Common myeloid progenitor, CD34-positive (primary cell): Measurements from ENCODE around the gene BLACAT1.
A peak's percentile ranks its signal among the peaks of the same experiment; 100 is the strongest.

Experiments used
- CTCF ChIA-PET: fragments of 350-600 bp; sonication (Branson Sonifier 250); formaldehyde crosslinking; loops from one replicate; lab custom pipeline; 2021; ENCODE audit warnings: antibody characterized with exemption; lab: Charles Lee
- POLR2A ChIA-PET: fragments of 350-600 bp; sonication (Branson Sonifier 250); formaldehyde crosslinking; loops from one replicate; lab custom pipeline; 2021; ENCODE audit warnings: antibody characterized with exemption; lab: Charles Lee
- DNase-seq, 3 donors: peaks; one replicate each; pipeline versions ENCODE4 v3.0.0 to v3.0.0-alpha.2; 2013
- H3K27ac ChIP-seq, 2 experiments: 1 replicate in 1 of 2; 2 replicates in 1 of 2; pipeline ENCODE4 v1.7.0; 2013; ENCODE audit warnings: inconsistent platforms in 2 of 2, low read length in 2 of 2, mild to moderate bottlenecking in 2 of 2, low read depth in 1 of 2, moderate library complexity in 1 of 2; ENCODE audit not compliant: severe bottlenecking in 2 of 2, insufficient read depth in 1 of 2, poor library complexity in 1 of 2
- H3K27me3 ChIP-seq, 5 experiments: replicated peaks in 2 of 5; 1 replicate in 3 of 5; 2 replicates in 2 of 5; pipeline versions ENCODE4 v1.6.1 to v1.7.0; 2013; ENCODE audit warnings: low read length in 4 of 5, mild to moderate bottlenecking in 2 of 5, moderate library complexity in 2 of 5, inconsistent platforms in 1 of 5; ENCODE audit not compliant: insufficient read depth in 5 of 5, control insufficient read depth in 4 of 5
- H3K36me3 ChIP-seq, 4 experiments: 1 replicate in 2 of 4; 2 replicates in 2 of 4; pipeline versions ENCODE4 v1.6.1 to v1.7.0; 2013; ENCODE audit warnings: low read length in 3 of 4, control low read depth in 1 of 4, mild to moderate bottlenecking in 1 of 4; ENCODE audit not compliant: control insufficient read depth in 4 of 4, insufficient read depth in 4 of 4
- H3K4me1 ChIP-seq, 4 experiments: 1 replicate in 3 of 4; 2 replicates in 1 of 4; pipeline versions ENCODE4 v1.6.1 to v1.7.1; 2013; ENCODE audit warnings: low read length in 3 of 4, mild to moderate bottlenecking in 3 of 4, control low read depth in 1 of 4, inconsistent platforms in 1 of 4, moderate library complexity in 1 of 4; ENCODE audit not compliant: control insufficient read depth in 4 of 4, insufficient read depth in 4 of 4; ENCODE audit errors: control extremely low read depth in 1 of 4
- H3K4me3 ChIP-seq, 7 experiments: 1 replicate in 4 of 7; 2 replicates in 3 of 7; pipeline versions ENCODE4 v1.5.1 to v1.7.0; 2013; ENCODE audit warnings: mild to moderate bottlenecking in 7 of 7, low read length in 6 of 7, moderate library complexity in 6 of 7, inconsistent platforms in 2 of 7, low read depth in 2 of 7, control low read depth in 1 of 7; ENCODE audit not compliant: insufficient read depth in 4 of 7, control insufficient read depth in 1 of 7; ENCODE audit errors: extremely low read depth in 1 of 7
- H3K9me3 ChIP-seq, 5 experiments: 1 replicate in 4 of 5; 2 replicates in 1 of 5; pipeline versions ENCODE4 v1.6.1 to v1.7.1; 2013; ENCODE audit warnings: low read length in 4 of 5, mild to moderate bottlenecking in 2 of 5, inconsistent platforms in 1 of 5, low read depth in 1 of 5, moderate library complexity in 1 of 5; ENCODE audit not compliant: control insufficient read depth in 4 of 5, insufficient read depth in 2 of 5; ENCODE audit errors: control extremely low read depth in 1 of 5
- WGBS: methylation state at CpG from one replicate; pipeline ENCODE4 v1.1.5; 2013; ENCODE audit not compliant: insufficient coverage; 5-methylcytosine and 5-hydroxymethylcytosine counted together

Gene BLACAT1

GRCh38 chr1:205448540-205449253 lies 7.1 kb downstream of the BLACAT1 start:
- CTCF ChIA-PET = interaction anchor here (1.0 to 2.2 kb wide), 5 partner anchors 10 to 465 kb away, joined by 3 to 8 read pairs (median 4); no protein-coding TSS in a partner anchor
- Histone ChIP-seq H3K27ac (peak overlapping the region in 1 of 2 experiments; percentile 39), H3K27me3 (peaks cover 0 to 33% (median 13%) of the 10 kb centered on the region in 5 experiments), H3K4me1 (peaks cover 5 to 22% (median 17%) of the 10 kb centered on the region in 4 experiments), H3K4me3 (no peak overlapping the region), H3K9me3 (no peaks in the 10 kb centered on the region), H3K36me3 (no peaks in the 10 kb centered on the region)
- WGBS = 100% methylated on average over 5 of the region's 6 CpGs
- POLR2A ChIA-PET = no interaction called here
- DNase-seq = no peak

- no peak for DNase-seq
- H3K4me1 ChIP-seq = peaks cover 5 to 22% (median 18%) of the 10 kb centered on the region in 4 experiments
- 72% methylated on average over 16 of the region's 19 CpGs for WGBS
- H3K4me3 ChIP-seq = no peak overlapping the region
- H3K36me3 ChIP-seq = no peaks in the 10 kb centered on the region
- POLR2A ChIA-PET = interaction anchor here (1.7 kb wide), 1 partner anchor 10 kb away, joined by 3 read pairs; no protein-coding TSS in a partner anchor
- H3K27ac ChIP-seq = no peak overlapping the region
- CTCF ChIA-PET = interaction anchor here (1.4 to 2.2 kb wide), 4 partner anchors 11 to 51 kb away, joined by 3 to 8 read pairs (median 4); no protein-coding TSS in a partner anchor
- H3K9me3 ChIP-seq = no peaks in the 10 kb centered on the region
- H3K27me3 ChIP-seq = peaks cover 0 to 23% (median 4%) of the 10 kb centered on the region in 5 experiments
Observed at GRCh38 chr1:205447457-205448341, 8.1 kb downstream of the BLACAT1 start.

- H3K4me3 ChIP-seq = no peak overlapping the region
- CTCF ChIA-PET = interaction anchor here (1.4 to 8.5 kb wide), 2 partner anchors 15 to 50 kb away, joined by 3 to 47 read pairs; no protein-coding TSS in a partner anchor
- H3K4me1 ChIP-seq = peaks cover 5 to 29% (median 23%) of the 10 kb centered on the region in 4 experiments
Observed at GRCh38 chr1:205446828-205447227, 9.0 kb downstream of the BLACAT1 start.

GRCh38 chr1:205445646-205445935 lies 10.3 kb downstream of the BLACAT1 start:
- peaks cover 0 to 2% (median 0%) of the 10 kb centered on the region in 5 experiments for H3K27me3 ChIP-seq
- CTCF ChIA-PET = interaction anchor here (8.5 kb wide), 1 partner anchor 14 kb away, joined by 47 read pairs; no protein-coding TSS in a partner anchor

More at GRCh38 chr1:205446828-205447227, 9.0 kb downstream of the BLACAT1 start:
- H3K36me3 ChIP-seq = no peaks in the 10 kb centered on the region
- POLR2A ChIA-PET = interaction anchor here (1.7 kb wide), 1 partner anchor 11 kb away, joined by 3 read pairs; no protein-coding TSS in a partner anchor
- H3K27me3 ChIP-seq = peaks cover 0 to 14% (median 0%) of the 10 kb centered on the region in 5 experiments
- no peak overlapping the region for H3K27ac ChIP-seq
- no peaks in the 10 kb centered on the region for H3K9me3 ChIP-seq
- DNase-seq = no peak
- WGBS = 99% methylated on average over 7 of the region's 9 CpGs

GRCh38 chr1:205444931-205445645 lies 10.8 kb downstream of the BLACAT1 start:
- peak overlapping the region in 3 of 7 experiments; percentile 34 to 68 (median 39) for H3K4me3 ChIP-seq
- peaks cover 10 to 46% (median 40%) of the 10 kb centered on the region in 4 experiments for H3K4me1 ChIP-seq
- 13% methylated on average over 10 of the region's 18 CpGs for WGBS
- H3K27ac ChIP-seq = no peak overlapping the region
- H3K36me3 ChIP-seq = no peaks in the 10 kb centered on the region
- peak in 2 of 3 donors; percentile 53 to 65 for DNase-seq
- H3K27me3 ChIP-seq = no peaks in the 10 kb centered on the region
- ChIA-PET POLR2A (interaction anchor here (1.0 kb wide), 1 partner anchor 31 kb away, joined by 3 read pairs; no protein-coding TSS in a partner anchor), CTCF (interaction anchor here (0.7 to 8.5 kb wide), 4 partner anchors 13 to 85 kb away, joined by 3 to 47 read pairs (median 4); no protein-coding TSS in a partner anchor)
- H3K9me3 ChIP-seq = no peaks in the 10 kb centered on the region

More at GRCh38 chr1:205445646-205445935, 10.3 kb downstream of the BLACAT1 start:
- Histone ChIP-seq H3K27ac (no peak overlapping the region), H3K36me3 (no peaks in the 10 kb centered on the region), H3K4me3 (peak overlapping the region in 1 of 7 experiments; percentile 39), H3K9me3 (no peaks in the 10 kb centered on the region), H3K4me1 (peaks cover 10 to 41% (median 35%) of the 10 kb centered on the region in 4 experiments)
- 93% methylated on average over 3 of the region's 5 CpGs for WGBS
- POLR2A ChIA-PET = no interaction called here
- DNase-seq = no peak

- Histone ChIP-seq H3K9me3 (no peaks in the 10 kb centered on the region), H3K27me3 (no peaks in the 10 kb centered on the region), H3K36me3 (no peaks in the 10 kb centered on the region), H3K27ac (no peak overlapping the region), H3K4me3 (peak overlapping the region in 1 of 7 experiments; percentile 6), H3K4me1 (peaks cover 10 to 49% (median 42%) of the 10 kb centered on the region in 4 experiments)
- peak in 1 of 3 donors; percentile 19 for DNase-seq
- WGBS = 63% methylated on average over 5 of the region's 10 CpGs
- POLR2A ChIA-PET = interaction anchor here (1.0 kb wide), 1 partner anchor 31 kb away, joined by 3 read pairs; no protein-coding TSS in a partner anchor
- CTCF ChIA-PET = interaction anchor here (0.7 to 8.5 kb wide), 5 partner anchors 13 to 85 kb away, joined by 3 to 47 read pairs (median 3); no protein-coding TSS in a partner anchor
Observed at GRCh38 chr1:205444300-205444930, 11.4 kb downstream of the BLACAT1 start.
